GM12892 (cell line): ENCODE results near the gene KYNU. TPM values are rescaled to one million over a fixed set of nuclear protein-coding genes. Genes with fewer than 3 reads are reported as not detected.

Source experiments
- DNase-seq: peaks from one replicate; pipeline ENCODE4 v3.0.0; 2011; ENCODE audit not compliant: insufficient read length
- FAIRE-seq: peaks from 2 replicates; lab custom pipeline; 2011; peaks lifted over from hg19 to GRCh38; lab: Jason Lieb, UNC
- POLR2A ChIP-seq: IDR thresholded peaks from 2 replicates; pipeline ENCODE4 v1.6.1; 2011; ENCODE audit warnings: low read depth, low read length, control low read depth
- POLR2AphosphoS5 ChIP-seq: IDR thresholded peaks from 2 replicates; pipeline ENCODE4 v1.6.1; 2011; ENCODE audit warnings: low read depth, low read length, control low read depth
- TAF1 ChIP-seq: IDR thresholded peaks from 2 replicates; pipeline ENCODE4 v1.6.1; 2011; ENCODE audit warnings: low read depth, mild to moderate bottlenecking, control low read depth, low read length, borderline replicate concordance
- polyA plus RNA-seq: library from polyadenylated mRNA; unstranded; fragments of >200 nt; gene quantifications from one replicate; pipeline ENCODE4 v1.2.1, GENCODE V29; 2012; ENCODE audit warnings: missing spikeins, inconsistent platforms; ENCODE audit not compliant: missing spikeins

Gene KYNU
- polyA plus RNA-seq: 50.8 TPM

- no peak for FAIRE-seq
- no peak for DNase-seq
- TF ChIP-seq TAF1: 0 out of 2 replicates have a peak, but pooled peaks have one; percentile 23
- peak; percentile 53; the same call in 1 of the 2 replicates for TF ChIP-seq POLR2A
- TF ChIP-seq POLR2AphosphoS5: peak; percentile 20; the same call in 1 of the 2 replicates
Measured at GRCh38 chr2:142877216-142877838, at the start of gene KYNU. TSS of gene KYNU (plus strand) at chr2:142877664. CDS start at chr2:142885368, 7,704 bp downstream.

GRCh38 chr2:142834021-142834420, 43.4 kb upstream of the KYNU start:
- TF ChIP-seq TAF1: no peak
- TF ChIP-seq POLR2AphosphoS5: no peak
- no peak for TF ChIP-seq POLR2A
- FAIRE-seq (no peak), DNase-seq (no peak)

- no peak for DNase-seq
- FAIRE-seq: no peak
- TF ChIP-seq TAF1 (no peak), POLR2AphosphoS5 (no peak), POLR2A (no peak)
Measured at GRCh38 chr2:142840436-142840835, 37.0 kb upstream of the KYNU start.

- no peak for FAIRE-seq
- TF ChIP-seq TAF1: no peak
- no peak for DNase-seq
Measured at GRCh38 chr2:142841788-142842187, 35.7 kb upstream of the KYNU start.

- FAIRE-seq (no peak), DNase-seq (no peak)
- TF ChIP-seq POLR2A (no peak), POLR2AphosphoS5 (no peak), TAF1 (no peak)
Measured at GRCh38 chr2:142842369-142842768, 35.1 kb upstream of the KYNU start.

GRCh38 chr2:142843731-142844130, 33.7 kb upstream of the KYNU start:
- TF ChIP-seq TAF1 (no peak), POLR2A (no peak), POLR2AphosphoS5 (no peak)
- DNase-seq: no peak
- FAIRE-seq: no peak

- TF ChIP-seq TAF1 (no peak), POLR2A (no peak), POLR2AphosphoS5 (no peak)
- FAIRE-seq (no peak), DNase-seq (no peak)
Measured at GRCh38 chr2:142848023-142848606, 29.3 kb upstream of the KYNU start.

GRCh38 chr2:142849820-142850219, 27.6 kb upstream of the KYNU start:
- TF ChIP-seq POLR2A (no peak), POLR2AphosphoS5 (no peak), TAF1 (no peak)
- DNase-seq: no peak
- FAIRE-seq: no peak

- TF ChIP-seq POLR2AphosphoS5 (no peak), TAF1 (no peak), POLR2A (no peak)
- FAIRE-seq (no peak), DNase-seq (no peak)
Measured at GRCh38 chr2:142853912-142854311, 23.6 kb upstream of the KYNU start.

- no peak for DNase-seq
- no peak for FAIRE-seq
- TF ChIP-seq POLR2AphosphoS5 (no peak), POLR2A (no peak), TAF1 (no peak)
Measured at GRCh38 chr2:142857256-142858164, 20.0 kb upstream of the KYNU start.

GRCh38 chr2:142858961-142859360, 18.5 kb upstream of the KYNU start:
- DNase-seq: no peak
- FAIRE-seq: no peak
- no peak for TF ChIP-seq POLR2A
- no peak for TF ChIP-seq TAF1
- no peak for TF ChIP-seq POLR2AphosphoS5

GRCh38 chr2:142862299-142862698, 15.2 kb upstream of the KYNU start:
- DNase-seq (no peak), FAIRE-seq (no peak)
- TF ChIP-seq POLR2A (no peak), TAF1 (no peak), POLR2AphosphoS5 (no peak)
